ENCODE measurements around the gene BCAP31.
"Not testable (repeated sequence)": the region's sequence is repeated elsewhere in the genome, so short reads cannot be mapped to it uniquely, and the experiment has no call there.

BCAP31 gene

DNA sequence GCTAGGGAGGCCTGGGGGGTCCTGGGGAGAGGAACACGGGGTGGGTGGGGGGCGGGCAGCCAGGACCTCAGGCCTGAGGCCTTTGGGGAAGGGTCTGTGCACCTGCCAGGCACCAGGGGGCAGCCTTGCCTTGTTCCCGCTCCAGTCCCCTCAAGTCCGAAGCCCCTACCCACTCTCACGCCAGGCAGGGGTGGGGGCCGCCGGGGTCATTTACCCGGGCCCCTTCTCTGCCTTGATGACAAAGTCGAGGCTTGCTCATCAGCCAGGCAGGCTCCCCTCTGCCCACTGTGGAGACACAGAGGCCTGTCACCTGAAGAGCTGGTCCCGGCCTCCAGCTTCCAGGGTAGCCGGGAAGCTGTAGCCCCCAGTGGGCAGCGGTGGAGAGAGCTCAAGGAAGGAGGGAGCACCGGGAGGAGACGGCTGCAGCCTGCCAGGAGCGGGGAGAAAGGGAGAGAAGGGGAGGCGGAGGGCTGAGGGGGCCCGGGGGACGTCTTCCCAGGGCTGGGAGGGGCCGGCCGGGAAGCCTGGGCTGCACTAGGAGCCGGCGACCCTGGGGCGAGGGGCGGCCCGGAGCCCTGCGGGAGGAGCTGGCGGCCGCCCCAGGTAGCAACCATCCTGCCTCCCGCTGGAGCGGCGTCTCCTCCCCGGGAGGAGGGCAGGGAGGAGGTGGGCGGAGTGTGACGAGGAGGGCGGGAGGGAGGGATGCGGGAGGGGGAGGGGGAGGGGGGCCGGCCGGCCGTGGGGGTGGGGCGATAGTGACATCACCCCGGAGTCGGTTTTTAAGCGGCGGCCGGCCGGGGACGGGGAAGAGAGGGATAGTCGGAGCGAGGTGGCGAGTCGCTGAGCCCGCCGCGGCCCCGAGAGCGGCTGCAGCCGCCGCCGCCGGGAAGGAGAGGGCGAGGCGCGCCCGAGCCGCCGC, 36.8 kb downstream of the BCAP31 start, which contains the start of gene SLC6A8:
TSS of gene SLC6A8 (plus strand) at position 806 of the 919 bp plus-strand sequence. CDS start 649 bp downstream, outside the sequence.
- no peaks in the 10 kb centered on the region for H3K27me3 ChIP-seq (ENCODE audit: control insufficient read depth in 2 of 2, insufficient read depth in 2 of 2, low read length in 2 of 2)
- H3K27ac ChIP-seq (ENCODE audit: low read depth in 2 of 2, low read length in 2 of 2), result peak within 1 kb of the TSS; percentile 52 to 61
- peak within 1 kb of the TSS in 1 of 2 donors; percentile 69 for H3K9ac ChIP-seq (ENCODE audit: low read depth in 1 of 2, low read length in 2 of 2)
- peak within 1 kb of the TSS; percentile 41 to 58 for H3K4me3 ChIP-seq (ENCODE audit: low read length in 2 of 2)
- H3K36me3 ChIP-seq (ENCODE audit: control insufficient read depth in 2 of 2, insufficient read depth in 2 of 2, low read length in 2 of 2), result no peaks in the 10 kb centered on the region
- peaks cover 0 to 3% of the 10 kb centered on the region in 2 donors for H3K4me1 ChIP-seq (ENCODE audit: control insufficient read depth in 2 of 2, insufficient read depth in 2 of 2, low read length in 2 of 2)
- H3K9me3 ChIP-seq (ENCODE audit: control insufficient read depth in 2 of 2, low read length in 2 of 2), result no peaks in the 10 kb centered on the region

DNA sequence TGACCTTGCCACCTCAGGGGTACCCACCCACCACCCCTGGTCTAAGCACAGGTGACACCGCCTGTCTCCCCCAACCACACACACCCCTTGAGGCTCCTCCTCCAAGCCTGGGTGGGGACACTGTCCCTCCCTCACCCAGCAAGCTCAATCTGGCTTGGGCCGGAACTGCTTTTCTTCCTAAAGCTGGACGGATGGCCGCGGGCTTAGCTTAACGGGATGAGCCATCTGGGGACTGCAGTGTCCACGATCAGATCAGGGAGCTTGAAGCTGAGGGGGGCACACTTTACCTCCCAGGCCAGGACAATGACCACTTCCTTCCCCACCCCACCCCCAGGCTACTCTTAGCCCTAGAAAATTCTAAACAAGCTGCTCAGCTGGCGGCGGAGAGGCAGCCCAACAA, 37.5 kb downstream of the BCAP31 start:
- peak overlapping the region in 1 of 2 donors; percentile 69 for H3K9ac ChIP-seq (ENCODE audit: low read depth in 1 of 2, low read length in 2 of 2)
- no peak overlapping the region for H3K4me3 ChIP-seq (ENCODE audit: low read length in 2 of 2)
- peak overlapping the region in 1 of 2 donors; percentile 61 for H3K27ac ChIP-seq (ENCODE audit: low read depth in 2 of 2, low read length in 2 of 2)
- H3K9me3 ChIP-seq (ENCODE audit: control insufficient read depth in 2 of 2, low read length in 2 of 2), result no peaks in the 10 kb centered on the region
- no peaks in the 10 kb centered on the region for H3K36me3 ChIP-seq (ENCODE audit: control insufficient read depth in 2 of 2, insufficient read depth in 2 of 2, low read length in 2 of 2)
- H3K4me1 ChIP-seq (ENCODE audit: control insufficient read depth in 2 of 2, insufficient read depth in 2 of 2, low read length in 2 of 2), result peaks cover 0 to 3% of the 10 kb centered on the region in 2 donors
- no peaks in the 10 kb centered on the region for H3K27me3 ChIP-seq (ENCODE audit: control insufficient read depth in 2 of 2, insufficient read depth in 2 of 2, low read length in 2 of 2)

DNA sequence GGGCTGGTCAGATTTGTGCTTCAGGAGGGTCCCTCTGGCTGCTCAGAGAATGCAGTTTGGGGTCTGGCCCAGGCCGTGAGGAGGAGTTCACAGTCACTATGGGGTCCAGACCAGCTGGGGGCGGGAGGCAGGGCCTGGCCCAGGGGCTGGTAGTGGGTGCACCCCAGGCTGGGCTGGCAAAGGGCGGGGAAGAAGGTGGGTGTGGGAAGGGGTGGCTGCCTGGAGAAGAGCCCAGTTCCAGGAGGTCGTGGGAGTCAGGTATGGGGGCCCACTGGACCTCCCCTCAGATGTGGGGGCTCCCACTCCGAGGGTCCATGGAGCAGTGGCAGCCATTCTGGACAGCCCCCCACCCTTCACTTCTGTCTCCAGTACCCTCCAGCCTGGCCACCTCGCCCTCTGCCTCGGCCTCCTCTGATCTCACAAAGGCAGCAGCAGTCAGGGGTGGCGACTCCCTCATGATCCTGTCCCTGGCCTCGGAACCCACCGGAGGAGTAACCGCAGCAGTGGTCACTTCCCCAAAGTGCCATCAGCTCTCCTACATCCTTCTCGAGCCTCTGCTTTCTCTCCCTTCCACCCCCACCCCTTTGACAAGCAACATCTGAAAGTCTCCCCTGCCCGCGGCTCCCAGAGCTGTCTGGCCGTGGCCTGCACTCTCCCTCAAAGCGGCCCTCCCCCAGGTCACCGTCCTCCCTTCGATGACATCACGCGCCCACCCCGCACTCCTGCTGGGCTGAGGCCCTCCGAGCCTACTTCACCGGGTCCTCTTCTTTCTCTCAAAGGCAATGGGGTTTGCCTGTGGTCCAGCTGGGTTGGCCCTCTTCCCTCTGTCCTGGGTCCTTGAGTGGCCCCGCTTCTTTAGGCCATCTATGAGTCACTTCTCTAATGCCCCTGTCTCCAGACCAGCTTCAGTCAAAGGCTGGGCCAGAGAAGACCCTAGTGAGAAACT, 38.2 kb downstream of the BCAP31 start:
- Histone ChIP-seq H3K9ac (ENCODE audit: low read depth in 1 of 2, low read length in 2 of 2) (no peak overlapping the region), H3K4me3 (ENCODE audit: low read length in 2 of 2) (no peak overlapping the region), H3K27me3 (ENCODE audit: control insufficient read depth in 2 of 2, insufficient read depth in 2 of 2, low read length in 2 of 2) (no peaks in the 10 kb centered on the region), H3K9me3 (ENCODE audit: control insufficient read depth in 2 of 2, low read length in 2 of 2) (no peaks in the 10 kb centered on the region), H3K4me1 (ENCODE audit: control insufficient read depth in 2 of 2, insufficient read depth in 2 of 2, low read length in 2 of 2) (peaks cover 0 to 3% of the 10 kb centered on the region in 2 donors), H3K27ac (ENCODE audit: low read depth in 2 of 2, low read length in 2 of 2) (no peak overlapping the region), H3K36me3 (ENCODE audit: control insufficient read depth in 2 of 2, insufficient read depth in 2 of 2, low read length in 2 of 2) (no peaks in the 10 kb centered on the region)

DNA sequence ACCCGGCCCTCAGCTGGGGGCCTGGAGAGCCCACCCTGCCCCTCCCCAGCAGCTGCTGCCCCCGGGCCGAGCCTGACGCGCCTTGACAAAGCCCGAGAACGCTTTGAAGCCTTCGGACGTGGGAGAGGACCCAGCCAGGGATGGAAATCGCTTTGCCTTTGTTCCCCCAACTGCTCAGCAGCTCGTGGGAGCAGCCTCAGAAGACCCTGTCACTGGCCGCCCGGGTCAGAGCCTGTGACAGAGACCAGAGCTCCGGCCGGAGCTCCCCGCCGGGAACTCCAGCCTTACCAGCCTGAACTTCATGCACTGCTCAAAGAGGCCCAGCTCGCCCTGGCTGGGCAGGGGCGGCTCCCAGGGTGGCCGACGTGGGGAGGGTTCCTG, 39.0 kb downstream of the BCAP31 start:
- H3K4me3 ChIP-seq (ENCODE audit: low read length in 2 of 2), result no peak overlapping the region
- H3K9ac ChIP-seq (ENCODE audit: low read depth in 1 of 2, low read length in 2 of 2), result no peak overlapping the region
- no peaks in the 10 kb centered on the region for H3K9me3 ChIP-seq (ENCODE audit: control insufficient read depth in 2 of 2, low read length in 2 of 2)
- no peak overlapping the region for H3K27ac ChIP-seq (ENCODE audit: low read depth in 2 of 2, low read length in 2 of 2)
- peaks cover 0 to 3% of the 10 kb centered on the region in 2 donors for H3K4me1 ChIP-seq (ENCODE audit: control insufficient read depth in 2 of 2, insufficient read depth in 2 of 2, low read length in 2 of 2)
- H3K27me3 ChIP-seq (ENCODE audit: control insufficient read depth in 2 of 2, insufficient read depth in 2 of 2, low read length in 2 of 2), result no peaks in the 10 kb centered on the region
- H3K36me3 ChIP-seq (ENCODE audit: control insufficient read depth in 2 of 2, insufficient read depth in 2 of 2, low read length in 2 of 2), result no peaks in the 10 kb centered on the region

DNA sequence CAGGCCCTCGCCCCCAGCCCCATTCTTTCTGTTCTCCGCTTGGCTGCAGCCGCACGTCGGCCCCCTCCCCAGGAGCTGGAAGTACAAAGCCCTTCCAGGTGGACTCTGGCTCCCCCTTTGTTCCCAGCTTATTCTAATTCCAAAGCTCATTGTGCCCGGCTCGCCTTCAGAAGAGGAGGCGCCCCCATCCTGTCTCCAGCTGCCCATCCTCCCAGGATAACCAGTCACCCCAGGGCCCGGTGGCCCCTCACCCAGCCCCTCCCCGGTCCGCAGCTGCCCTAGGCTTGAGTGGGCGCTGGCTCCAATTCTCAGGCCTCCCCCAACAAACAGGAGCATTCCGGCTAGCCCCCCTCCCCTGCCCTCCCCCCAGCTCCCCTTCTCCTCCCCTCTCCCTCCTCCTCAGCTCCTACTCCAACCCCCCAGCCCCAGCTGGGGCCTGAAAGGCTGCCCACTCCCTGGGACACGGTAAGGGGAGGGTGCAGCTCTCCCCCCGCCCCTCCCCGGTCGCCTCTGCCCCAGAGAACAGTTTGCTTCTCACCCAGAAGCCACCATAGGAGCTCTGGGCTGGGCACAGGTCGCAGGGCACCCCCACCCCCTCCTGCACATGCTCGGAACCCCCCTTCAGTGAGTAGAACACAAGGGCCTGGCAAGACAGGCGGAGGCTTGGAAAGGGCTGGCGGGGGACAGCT, 39.6 kb downstream of the BCAP31 start:
- Histone ChIP-seq H3K27me3 (ENCODE audit: control insufficient read depth in 2 of 2, insufficient read depth in 2 of 2, low read length in 2 of 2) (no peaks in the 10 kb centered on the region), H3K4me3 (ENCODE audit: low read length in 2 of 2) (no peak overlapping the region), H3K9ac (ENCODE audit: low read depth in 1 of 2, low read length in 2 of 2) (no peak overlapping the region), H3K9me3 (ENCODE audit: control insufficient read depth in 2 of 2, low read length in 2 of 2) (no peaks in the 10 kb centered on the region), H3K36me3 (ENCODE audit: control insufficient read depth in 2 of 2, insufficient read depth in 2 of 2, low read length in 2 of 2) (no peaks in the 10 kb centered on the region), H3K4me1 (ENCODE audit: control insufficient read depth in 2 of 2, insufficient read depth in 2 of 2, low read length in 2 of 2) (no peaks in the 10 kb centered on the region), H3K27ac (ENCODE audit: low read depth in 2 of 2, low read length in 2 of 2) (no peak overlapping the region)

DNA sequence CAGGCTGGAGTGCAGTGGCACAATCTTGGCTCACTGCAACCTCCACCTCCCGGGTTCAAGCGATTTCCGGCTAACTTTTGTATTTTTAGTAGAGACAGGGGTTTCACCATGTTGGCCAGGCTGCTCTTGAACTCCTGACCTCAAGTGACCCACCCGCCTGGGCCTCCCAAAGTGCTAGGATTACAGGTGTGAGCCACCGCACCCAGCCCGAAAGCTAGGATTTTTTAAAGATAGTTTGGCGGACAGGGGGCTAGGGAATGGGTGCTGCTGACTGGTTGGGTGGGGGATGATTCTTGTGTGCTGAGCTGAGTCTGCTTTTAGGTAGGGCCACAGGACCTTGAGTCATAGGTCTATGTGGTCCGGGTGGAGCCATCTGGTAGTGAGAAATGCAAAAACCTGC, 40.7 kb downstream of the BCAP31 start:
- not testable (repeated sequence) for H3K27ac ChIP-seq (ENCODE audit: low read depth in 2 of 2, low read length in 2 of 2); H3K36me3 ChIP-seq (ENCODE audit: control insufficient read depth in 2 of 2, insufficient read depth in 2 of 2, low read length in 2 of 2); H3K4me1 ChIP-seq (ENCODE audit: control insufficient read depth in 2 of 2, insufficient read depth in 2 of 2, low read length in 2 of 2); H3K9ac ChIP-seq (ENCODE audit: low read depth in 1 of 2, low read length in 2 of 2); H3K27me3 ChIP-seq (ENCODE audit: control insufficient read depth in 2 of 2, insufficient read depth in 2 of 2, low read length in 2 of 2); H3K4me3 ChIP-seq (ENCODE audit: low read length in 2 of 2); H3K9me3 ChIP-seq (ENCODE audit: control insufficient read depth in 2 of 2, low read length in 2 of 2)

DNA sequence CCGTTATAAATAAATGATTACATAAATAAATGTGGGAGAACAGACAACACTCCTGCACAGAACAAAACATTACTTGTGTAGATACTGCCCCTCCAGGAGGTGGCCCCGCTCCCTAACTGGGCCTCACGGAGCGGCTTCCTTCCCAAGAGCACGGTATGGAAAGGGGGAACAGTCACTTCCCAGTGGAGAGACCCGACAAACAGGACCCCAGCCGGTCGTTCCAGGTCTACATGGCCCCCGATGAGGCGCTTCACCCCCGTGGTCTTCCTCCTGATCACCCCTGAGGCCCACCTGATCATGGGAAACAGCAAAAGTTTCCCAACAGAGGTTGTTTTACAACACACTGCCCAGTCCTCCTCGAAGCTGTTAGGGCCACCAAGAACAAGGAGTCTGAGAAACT, 43.0 kb downstream of the BCAP31 start:
- Histone ChIP-seq H3K36me3 (ENCODE audit: control insufficient read depth in 2 of 2, insufficient read depth in 2 of 2, low read length in 2 of 2) (no peaks in the 10 kb centered on the region), H3K27ac (ENCODE audit: low read depth in 2 of 2, low read length in 2 of 2) (no peak overlapping the region), H3K27me3 (ENCODE audit: control insufficient read depth in 2 of 2, insufficient read depth in 2 of 2, low read length in 2 of 2) (no peaks in the 10 kb centered on the region), H3K4me3 (ENCODE audit: low read length in 2 of 2) (no peak overlapping the region), H3K9me3 (ENCODE audit: control insufficient read depth in 2 of 2, low read length in 2 of 2) (no peaks in the 10 kb centered on the region), H3K4me1 (ENCODE audit: control insufficient read depth in 2 of 2, insufficient read depth in 2 of 2, low read length in 2 of 2) (no peaks in the 10 kb centered on the region), H3K9ac (ENCODE audit: low read depth in 1 of 2, low read length in 2 of 2) (no peak overlapping the region)

DNA sequence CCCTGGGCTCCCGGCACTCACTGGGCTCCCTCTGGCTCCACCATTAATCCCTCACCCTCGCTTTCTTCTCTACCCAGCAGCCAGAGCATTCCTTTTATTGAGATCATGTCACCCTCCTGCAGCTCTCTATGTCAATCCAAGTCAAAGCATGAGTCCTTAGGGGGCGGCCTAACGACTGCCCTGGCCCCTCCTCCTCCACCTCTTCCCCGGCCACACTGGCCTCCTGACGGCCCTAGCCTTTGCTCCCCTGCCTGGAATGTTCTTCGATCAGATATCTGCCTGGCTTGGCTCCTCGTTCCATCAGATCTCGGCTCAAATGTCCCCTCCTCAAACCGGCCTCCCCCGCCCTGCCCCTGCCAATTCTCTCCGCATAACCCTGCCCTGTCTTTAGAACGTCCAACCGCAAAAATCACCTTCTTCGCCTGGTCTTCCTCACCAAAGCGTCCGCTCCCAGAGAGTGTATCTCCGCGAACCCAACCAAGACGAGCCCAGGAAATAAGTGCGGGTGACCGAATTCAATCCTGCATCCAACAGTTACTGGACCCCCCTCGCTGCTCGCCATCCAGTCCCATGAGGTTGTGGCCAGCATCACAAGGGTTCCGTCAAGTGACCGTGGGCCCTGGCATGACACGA, 49.9 kb downstream of the BCAP31 start:
- Histone ChIP-seq H3K4me1 (ENCODE audit: control insufficient read depth in 2 of 2, insufficient read depth in 2 of 2, low read length in 2 of 2) (no peaks in the 10 kb centered on the region), H3K9ac (ENCODE audit: low read depth in 1 of 2, low read length in 2 of 2) (no peak overlapping the region), H3K27me3 (ENCODE audit: control insufficient read depth in 2 of 2, insufficient read depth in 2 of 2, low read length in 2 of 2) (peaks cover 0 to 1% of the 10 kb centered on the region in 2 donors), H3K4me3 (ENCODE audit: low read length in 2 of 2) (no peak overlapping the region), H3K9me3 (ENCODE audit: control insufficient read depth in 2 of 2, low read length in 2 of 2) (no peaks in the 10 kb centered on the region), H3K27ac (ENCODE audit: low read depth in 2 of 2, low read length in 2 of 2) (no peak overlapping the region), H3K36me3 (ENCODE audit: control insufficient read depth in 2 of 2, insufficient read depth in 2 of 2, low read length in 2 of 2) (no peaks in the 10 kb centered on the region)

DNA sequence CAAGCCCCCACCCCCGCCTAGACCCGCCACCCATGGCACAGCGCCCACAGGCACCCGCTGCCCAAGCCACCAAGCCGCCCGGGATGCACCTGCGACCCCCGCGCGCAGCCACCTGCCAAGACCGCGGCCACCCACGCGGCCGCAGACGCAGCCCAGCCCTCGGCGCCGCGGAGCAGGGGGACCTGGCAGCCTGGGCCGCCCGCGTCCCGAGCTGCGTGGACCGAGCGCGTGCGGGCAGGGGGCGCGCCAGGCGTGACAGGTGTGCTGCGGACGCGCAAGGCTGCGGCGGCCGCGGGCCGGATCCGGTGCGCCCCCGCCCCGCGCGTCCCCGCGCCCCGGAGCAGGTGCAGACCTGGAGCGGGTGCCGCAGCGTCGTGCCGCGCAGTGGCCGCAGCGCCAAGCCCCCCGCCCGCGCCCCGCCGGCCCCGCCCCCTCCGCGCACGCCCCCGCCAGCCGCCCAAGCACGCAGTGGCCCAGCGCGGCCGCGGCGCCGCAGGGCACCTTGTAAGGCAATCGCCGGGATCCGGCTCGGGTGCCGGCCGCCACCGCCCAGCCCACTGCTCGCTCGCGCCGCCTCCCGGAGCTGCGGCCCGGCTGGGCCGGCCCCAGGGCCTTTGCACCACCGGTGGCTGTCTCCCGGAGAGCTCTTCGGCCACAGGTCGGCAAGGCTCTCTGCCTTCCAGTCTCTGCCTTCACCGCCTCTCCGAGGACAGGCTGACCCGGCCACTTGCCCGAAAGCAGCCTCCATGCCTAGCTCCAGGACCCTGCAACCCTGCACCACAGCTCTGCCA, 50.6 kb downstream of the BCAP31 start, which contains the start of gene PNCK:
TSS of gene PNCK (minus strand) at position 386 of the 791 bp plus-strand sequence. CDS start 737 bp downstream, outside the sequence.
- Histone ChIP-seq H3K9me3 (ENCODE audit: control insufficient read depth in 2 of 2, low read length in 2 of 2) (no peaks in the 10 kb centered on the region), H3K27ac (ENCODE audit: low read depth in 2 of 2, low read length in 2 of 2) (no peak within 1 kb of the TSS), H3K27me3 (ENCODE audit: control insufficient read depth in 2 of 2, insufficient read depth in 2 of 2, low read length in 2 of 2) (peaks cover 0 to 1% of the 10 kb centered on the region in 2 donors), H3K4me1 (ENCODE audit: control insufficient read depth in 2 of 2, insufficient read depth in 2 of 2, low read length in 2 of 2) (no peaks in the 10 kb centered on the region), H3K9ac (ENCODE audit: low read depth in 1 of 2, low read length in 2 of 2) (no peak within 1 kb of the TSS), H3K36me3 (ENCODE audit: control insufficient read depth in 2 of 2, insufficient read depth in 2 of 2, low read length in 2 of 2) (no peaks in the 10 kb centered on the region), H3K4me3 (ENCODE audit: low read length in 2 of 2) (no peak within 1 kb of the TSS)

Data from mucosa of rectum (tissue), 2 donors.